Measurements from ENCODE around the gene DRC3. TPM values are rescaled to one million over a fixed set of nuclear protein-coding genes. Genes with fewer than 3 reads are reported as not detected.

The DRC3 gene
- total and polyA plus RNA-seq, 2 donors (not counting 1 experiment from before 2014, with no cell fraction given), result 0.17 TPM; not detected in 1

- CTCF ChIA-PET, result no interaction called here
- H3K9me3 Mint-ChIP-seq (ENCODE audit: insufficient read depth), result no peaks in the 10 kb centered on the region
- no peak overlapping the region for H3K4me2 ChIP-seq (replicated peaks; ENCODE audit: low read depth, low read length, poor library complexity, severe bottlenecking)
- no peaks in the 10 kb centered on the region for H3K36me3 ChIP-seq (replicated peaks in 1 of 2; ENCODE audit: control extremely low read depth in 1 of 2, control insufficient read depth in 1 of 2, extremely low read depth in 1 of 2, insufficient read depth in 2 of 2, low read length in 1 of 2)
- POLR2A ChIA-PET, result interaction anchor here (0.6 kb wide), 1 partner anchor 652 kb away, joined by 4 read pairs; no protein-coding TSS in a partner anchor
- intact Hi-C loops (cut with micrococcal nuclease), result no loop called here
- TF ChIP-seq EZH2 (IDR thresholded peaks at IDR 0.05; ENCODE audit: borderline replicate concordance, insufficient read depth, low read depth, low read length, poor library complexity, severe bottlenecking) (no peak), CTCF (IDR thresholded peaks at IDR 0.05) (no peak)
- no peak overlapping the region for H3K27ac ChIP-seq (ENCODE audit: low read length in 2 of 2)
- no peak overlapping the region for H3K27ac Mint-ChIP-seq
- no peaks in the 10 kb centered on the region for H3K9me3 ChIP-seq (ENCODE audit: control extremely low read depth in 1 of 3, control insufficient read depth in 2 of 3, insufficient read depth in 1 of 3, low read length in 2 of 3)
- H2AFZ ChIP-seq (ENCODE audit: insufficient read depth, low read depth, low read length, poor library complexity, severe bottlenecking), result no peak overlapping the region
- H3K4me1 ChIP-seq (ENCODE audit: control insufficient read depth in 2 of 2, insufficient read depth in 2 of 2, low read length in 2 of 2), result peaks cover 3 to 6% of the 10 kb centered on the region in 2 donors
- H3K4me3 ChIP-seq (ENCODE audit: control extremely low read depth in 1 of 5, extremely low read depth in 1 of 5, insufficient read depth in 1 of 5, low read depth in 2 of 5, low read length in 4 of 5), result no peak overlapping the region
- H3K4me1 Mint-ChIP-seq, result peaks cover 11% of the 10 kb centered on the region
- peaks cover 22% of the 10 kb centered on the region for H3K79me2 ChIP-seq (ENCODE audit: control insufficient read depth, insufficient read depth, low read length)
- H3K9ac ChIP-seq (ENCODE audit: low read length), result no peak overlapping the region
- ATAC-seq (ENCODE audit: low read depth) (no peak), DNase-seq (no peak)
- H3K4me3 Mint-ChIP-seq, result no peak overlapping the region
- H3K27me3 ChIP-seq (replicated peaks in 1 of 4; ENCODE audit: control extremely low read depth in 1 of 4, control insufficient read depth in 3 of 4, insufficient read depth in 4 of 4, low read length in 3 of 4), result no peaks in the 10 kb centered on the region
- 100% methylated on average over 1 of the region's 1 CpG for WGBS (ENCODE audit: insufficient coverage)
- H4K20me1 ChIP-seq (ENCODE audit: control insufficient read depth, insufficient read depth, low read length, poor library complexity, severe bottlenecking), result no peaks in the 10 kb centered on the region
- no peaks in the 10 kb centered on the region for H3K27me3 Mint-ChIP-seq
These were observed 24.7 kb upstream of the DRC3 start for GRCh38 chr17:17947966-17948365.

GRCh38 chr17:17950347-17950746 is 22.3 kb upstream of the DRC3 start:
- Histone ChIP-seq H3K4me3 (ENCODE audit: control extremely low read depth in 1 of 5, extremely low read depth in 1 of 5, insufficient read depth in 1 of 5, low read depth in 2 of 5, low read length in 4 of 5) (no peak overlapping the region), H3K27me3 (replicated peaks in 1 of 4; ENCODE audit: control extremely low read depth in 1 of 4, control insufficient read depth in 3 of 4, insufficient read depth in 4 of 4, low read length in 3 of 4) (no peaks in the 10 kb centered on the region), H2AFZ (ENCODE audit: insufficient read depth, low read depth, low read length, poor library complexity, severe bottlenecking) (no peak overlapping the region), H3K4me1 (ENCODE audit: control insufficient read depth in 2 of 2, insufficient read depth in 2 of 2, low read length in 2 of 2) (no peaks in the 10 kb centered on the region), H3K9me3 (ENCODE audit: control extremely low read depth in 1 of 3, control insufficient read depth in 2 of 3, insufficient read depth in 1 of 3, low read length in 2 of 3) (no peaks in the 10 kb centered on the region), H3K27ac (ENCODE audit: low read length in 2 of 2) (no peak overlapping the region), H4K20me1 (ENCODE audit: control insufficient read depth, insufficient read depth, low read length, poor library complexity, severe bottlenecking) (peaks cover 4% of the 10 kb centered on the region), H3K9ac (ENCODE audit: low read length) (no peak overlapping the region), H3K36me3 (replicated peaks in 1 of 2; ENCODE audit: control extremely low read depth in 1 of 2, control insufficient read depth in 1 of 2, extremely low read depth in 1 of 2, insufficient read depth in 2 of 2, low read length in 1 of 2) (peaks cover 0 to 2% of the 10 kb centered on the region in 2 experiments), H3K4me2 (replicated peaks; ENCODE audit: low read depth, low read length, poor library complexity, severe bottlenecking) (no peak overlapping the region), H3K79me2 (ENCODE audit: control insufficient read depth, insufficient read depth, low read length) (peaks cover 25% of the 10 kb centered on the region)
- Mint-ChIP-seq H3K27me3 (no peaks in the 10 kb centered on the region), H3K9me3 (ENCODE audit: insufficient read depth) (no peaks in the 10 kb centered on the region), H3K4me3 (no peak overlapping the region), H3K27ac (no peak overlapping the region), H3K4me1 (peaks cover 6% of the 10 kb centered on the region)
- intact Hi-C loops (cut with micrococcal nuclease), result no loop called here
- WGBS (ENCODE audit: insufficient coverage), result 100% methylated on average over 6 of the region's 7 CpGs
- ChIA-PET POLR2A (no interaction called here), CTCF (no interaction called here)
- no peak for TF ChIP-seq EZH2 (IDR thresholded peaks at IDR 0.05; ENCODE audit: borderline replicate concordance, insufficient read depth, low read depth, low read length, poor library complexity, severe bottlenecking)
- TF ChIP-seq CTCF (IDR thresholded peaks at IDR 0.05), result no peak
- DNase-seq, result no peak
- ATAC-seq (ENCODE audit: low read depth), result no peak

Data from B cell (primary cell).